ENCODE results near the gene RPGRIP1L.

GRCh38 chr16:53693320-53693719, 10.3 kb downstream of the RPGRIP1L start:
- no peak for TF ChIP-seq CTCF (IDR thresholded peaks at IDR 0.05; ENCODE audit: insufficient read depth, low read length)
- no peak for TF ChIP-seq POLR2AphosphoS5 (IDR thresholded peaks at IDR 0.05; ENCODE audit: low read depth)
- no peak for TF ChIP-seq GABPA (IDR thresholded peaks at IDR 0.05; ENCODE audit: low read depth)
- no peak for TF ChIP-seq REST (IDR thresholded peaks at IDR 0.05; ENCODE audit: insufficient replicate concordance, low read depth)
